ENCODE results near the gene CASTOR2.
"Not testable (repeated sequence)": the region's sequence is repeated elsewhere in the genome, so short reads cannot be mapped to it uniquely, and the experiment has no call there.

CASTOR2 gene

GRCh38 chr7:74964511-74965119 lies at the start of gene CASTOR2:
Gene CASTOR2 (plus strand): TSS chr7:74964705. CDS start chr7:74964986, 281 bp downstream.
- not testable (repeated sequence) for DNase-seq (ENCODE audit: low read depth, low spot score)

GRCh38 chr7:74922321-74922890 lies 42.1 kb upstream of the CASTOR2 start:
- not testable (repeated sequence) for DNase-seq (ENCODE audit: low read depth, low spot score)

- not testable (repeated sequence) for DNase-seq (ENCODE audit: low read depth, low spot score)
Observed at GRCh38 chr7:74923644-74924043, 40.9 kb upstream of the CASTOR2 start.

GRCh38 chr7:74926968-74927367 lies 37.5 kb upstream of the CASTOR2 start:
- not testable (repeated sequence) for DNase-seq (ENCODE audit: low read depth, low spot score)

GRCh38 chr7:74931563-74932328 lies 32.8 kb upstream of the CASTOR2 start:
- DNase-seq (ENCODE audit: low read depth, low spot score) = not testable (repeated sequence)

- DNase-seq (ENCODE audit: low read depth, low spot score) = not testable (repeated sequence)
Observed at GRCh38 chr7:74939429-74939828, 25.1 kb upstream of the CASTOR2 start.

- DNase-seq (ENCODE audit: low read depth, low spot score) = not testable (repeated sequence)
Observed at GRCh38 chr7:74941302-74942069, 23.0 kb upstream of the CASTOR2 start.

- not testable (repeated sequence) for DNase-seq (ENCODE audit: low read depth, low spot score)
Observed at GRCh38 chr7:74943923-74944322, 20.6 kb upstream of the CASTOR2 start.

GRCh38 chr7:74947741-74948140 lies 16.8 kb upstream of the CASTOR2 start:
- not testable (repeated sequence) for DNase-seq (ENCODE audit: low read depth, low spot score)

GRCh38 chr7:74953774-74954173 lies 10.7 kb upstream of the CASTOR2 start:
- not testable (repeated sequence) for DNase-seq (ENCODE audit: low read depth, low spot score)

GRCh38 chr7:74958328-74958727 lies 6.2 kb upstream of the CASTOR2 start:
- not testable (repeated sequence) for DNase-seq (ENCODE audit: low read depth, low spot score)

DNA sequence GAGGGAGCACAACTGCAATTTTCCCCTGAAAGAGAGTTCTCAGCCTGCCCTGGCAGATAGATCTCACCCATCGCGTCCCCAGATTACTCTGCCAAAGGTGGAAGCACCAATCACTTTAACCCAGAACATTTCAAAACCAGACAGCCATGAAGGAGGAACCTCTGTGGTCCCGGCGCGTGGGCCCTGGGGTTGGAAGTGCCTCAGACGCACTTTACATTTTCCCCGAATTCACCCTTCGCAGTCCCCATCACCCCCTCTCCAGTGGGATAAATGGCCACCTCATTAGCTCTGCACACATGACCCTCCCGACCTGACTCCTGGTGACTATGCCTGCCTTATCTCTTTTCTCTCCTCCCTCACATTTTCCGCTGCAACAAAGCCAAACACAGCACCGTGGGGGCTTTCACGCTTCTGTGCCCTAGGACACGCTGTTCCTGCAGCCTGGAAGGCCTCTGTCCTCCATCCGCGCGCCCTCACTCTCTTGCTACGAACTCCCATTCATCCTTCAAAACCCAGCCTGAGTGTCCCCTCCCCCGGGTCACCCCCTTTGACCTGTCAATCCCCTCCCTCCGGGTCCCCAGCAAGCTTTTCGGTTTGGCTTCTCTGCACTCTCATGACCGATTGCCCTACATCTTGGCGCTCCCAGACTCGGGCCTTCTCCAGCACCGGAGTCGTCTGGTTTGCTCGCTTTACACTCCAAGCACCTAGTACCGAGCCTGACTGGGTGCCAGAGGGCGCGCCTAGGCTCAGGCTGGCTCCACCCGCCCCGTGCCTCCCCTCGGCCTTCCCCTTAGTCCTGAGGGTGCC lies 598 bp upstream of the CASTOR2 start:
- not testable (repeated sequence) for DNase-seq (ENCODE audit: low read depth, low spot score)

GRCh38 chr7:74966208-74966854 lies 1.8 kb downstream of the CASTOR2 start:
- not testable (repeated sequence) for DNase-seq (ENCODE audit: low read depth, low spot score)

- not testable (repeated sequence) for DNase-seq (ENCODE audit: low read depth, low spot score)
Observed at GRCh38 chr7:74966909-74967308, 2.4 kb downstream of the CASTOR2 start.

GRCh38 chr7:74971431-74971830 lies 6.9 kb downstream of the CASTOR2 start:
- not testable (repeated sequence) for DNase-seq (ENCODE audit: low read depth, low spot score)

GRCh38 chr7:74972377-74972776 lies 7.9 kb downstream of the CASTOR2 start:
- not testable (repeated sequence) for DNase-seq (ENCODE audit: low read depth, low spot score)

DNA sequence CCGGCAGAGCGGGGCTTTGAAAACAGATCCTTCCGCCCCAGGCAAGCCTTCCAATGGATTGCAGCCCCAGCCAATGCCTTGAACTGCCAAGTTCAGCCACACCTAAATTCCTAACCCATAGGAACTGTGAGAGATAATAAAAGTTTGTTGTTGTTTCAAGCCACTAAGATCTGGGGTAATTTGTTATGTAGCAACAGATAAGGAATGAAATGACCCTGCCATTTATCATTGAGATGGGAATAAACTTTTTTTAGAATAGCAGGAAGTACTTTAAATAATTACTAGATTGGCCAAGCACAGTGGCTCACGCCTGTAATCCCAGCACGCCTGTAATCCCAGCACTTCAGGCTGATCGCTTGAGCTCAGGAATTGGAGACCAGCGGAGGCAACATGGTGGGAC lies 11.5 kb downstream of the CASTOR2 start:
- not testable (repeated sequence) for DNase-seq (ENCODE audit: low read depth, low spot score)

DNA sequence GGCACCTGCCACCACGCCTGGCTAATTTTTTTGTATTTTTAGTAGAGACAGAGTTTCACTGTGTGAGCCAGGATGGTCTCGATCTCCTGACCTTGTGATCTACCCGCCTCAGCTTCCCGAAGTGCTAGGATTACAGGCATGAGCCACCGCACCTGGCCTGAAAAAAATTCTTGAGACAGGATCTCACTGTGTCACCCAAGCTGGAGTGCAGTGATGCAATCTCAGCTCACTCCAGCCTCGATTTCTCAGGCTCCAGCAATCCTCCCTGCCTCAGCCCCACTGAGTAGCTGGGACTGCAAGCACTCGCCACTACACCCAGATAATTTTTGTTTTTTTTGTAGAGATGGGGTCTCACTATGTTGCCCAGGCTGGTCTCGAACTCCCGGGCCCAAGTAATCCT lies 13.0 kb downstream of the CASTOR2 start:
- DNase-seq (ENCODE audit: low read depth, low spot score) = not testable (repeated sequence)

GRCh38 chr7:74988436-74988835 lies 23.9 kb downstream of the CASTOR2 start:
- DNase-seq (ENCODE audit: low read depth, low spot score) = not testable (repeated sequence)

- DNase-seq (ENCODE audit: low read depth, low spot score) = no peak
Observed at GRCh38 chr7:74993121-74993520, 28.6 kb downstream of the CASTOR2 start.

Measured in ELF-1 (cell line).